Activated naive CD4-positive, alpha-beta T cell treated with anti-CD3 and anti-CD28 coated beads, Interleukin-2, amount 10 ng/mL, durations not matched to agents 7 days and 5 days (primary cell): ENCODE data around the gene ALOXE3.
"Not testable (repeated sequence)": the region's sequence is repeated elsewhere in the genome, so short reads cannot be mapped to it uniquely, and the experiment has no call there.

Experiments used
- CTCF ChIA-PET: fragments of 350-600 bp; sonication (Branson Sonifier 250); formaldehyde crosslinking; loops from one replicate; lab custom pipeline; 2021; ENCODE audit warnings: antibody characterized with exemption; lab: Charles Lee
- DNase-seq: peaks from one replicate; pipeline ENCODE4 v3.0.0-alpha.2; 2020
- H3K27ac Mint-ChIP-seq: one replicate; pipeline ENCODE4 v1.8.0; 2021; ENCODE audit warnings: mild to moderate bottlenecking, moderate library complexity, mixed read lengths
- H3K27me3 Mint-ChIP-seq: one replicate; pipeline ENCODE4 v1.8.0; 2021; ENCODE audit warnings: mild to moderate bottlenecking, mixed read lengths
- H3K36me3 Mint-ChIP-seq: one replicate; pipeline ENCODE4 v1.8.0; 2021; ENCODE audit warnings: mixed read lengths
- H3K4me1 Mint-ChIP-seq: one replicate; pipeline ENCODE4 v1.8.0; 2021; ENCODE audit warnings: mixed read lengths
- H3K4me3 Mint-ChIP-seq: one replicate; pipeline ENCODE4 v1.8.0; 2021; ENCODE audit warnings: mild to moderate bottlenecking, moderate library complexity, mixed read lengths
- H3K9me3 Mint-ChIP-seq: one replicate; pipeline ENCODE4 v1.8.0; 2021; ENCODE audit warnings: mixed read lengths

ALOXE3 gene

GRCh38 chr17:8066841-8067775 is 51.2 kb downstream of the ALOXE3 start:
- H3K4me3 Mint-ChIP-seq: no peak overlapping the region
- DNase-seq: no peak
- H3K27ac Mint-ChIP-seq: no peak overlapping the region
- no peaks in the 10 kb centered on the region for H3K36me3 Mint-ChIP-seq
- H3K27me3 Mint-ChIP-seq: peaks cover 97% of the 10 kb centered on the region
- peaks cover 3% of the 10 kb centered on the region for H3K4me1 Mint-ChIP-seq
- CTCF ChIA-PET: no interaction called here
- H3K9me3 Mint-ChIP-seq: no peaks in the 10 kb centered on the region

- Mint-ChIP-seq H3K4me3 (no peak overlapping the region), H3K9me3 (no peaks in the 10 kb centered on the region), H3K4me1 (no peaks in the 10 kb centered on the region), H3K27ac (no peak overlapping the region), H3K27me3 (peaks cover 92% of the 10 kb centered on the region), H3K36me3 (no peaks in the 10 kb centered on the region)
- no peak for DNase-seq
- CTCF ChIA-PET: no interaction called here
Measured at GRCh38 chr17:8064561-8065019, 53.7 kb downstream of the ALOXE3 start.

- no peak for DNase-seq
- no peak overlapping the region for H3K4me3 Mint-ChIP-seq
- no peaks in the 10 kb centered on the region for H3K9me3 Mint-ChIP-seq
- H3K4me1 Mint-ChIP-seq: no peaks in the 10 kb centered on the region
- H3K27ac Mint-ChIP-seq: no peak overlapping the region
- peaks cover 92% of the 10 kb centered on the region for H3K27me3 Mint-ChIP-seq
- CTCF ChIA-PET: no interaction called here
- H3K36me3 Mint-ChIP-seq: no peaks in the 10 kb centered on the region
Measured at GRCh38 chr17:8063761-8064534, 54.4 kb downstream of the ALOXE3 start.

GRCh38 chr17:8062807-8063483 is 55.4 kb downstream of the ALOXE3 start:
- peaks cover 93% of the 10 kb centered on the region for H3K27me3 Mint-ChIP-seq
- H3K4me1 Mint-ChIP-seq: peaks cover 3% of the 10 kb centered on the region
- H3K9me3 Mint-ChIP-seq: no peaks in the 10 kb centered on the region
- no peak overlapping the region for H3K27ac Mint-ChIP-seq
- no peaks in the 10 kb centered on the region for H3K36me3 Mint-ChIP-seq
- DNase-seq: no peak
- CTCF ChIA-PET: interaction anchor here (0.9 to 8.4 kb wide), 7 partner anchors 9 to 66 kb away, joined by 3 to 134 read pairs (median 4); no protein-coding TSS in a partner anchor
- no peak overlapping the region for H3K4me3 Mint-ChIP-seq

GRCh38 chr17:8062435-8062806 is 55.9 kb downstream of the ALOXE3 start:
- no peak overlapping the region for H3K27ac Mint-ChIP-seq
- DNase-seq: no peak
- H3K27me3 Mint-ChIP-seq: peaks cover 93% of the 10 kb centered on the region
- no peaks in the 10 kb centered on the region for H3K36me3 Mint-ChIP-seq
- CTCF ChIA-PET: interaction anchor here (0.9 to 8.4 kb wide), 8 partner anchors 9 to 65 kb away, joined by 3 to 134 read pairs (median 4); no protein-coding TSS in a partner anchor
- H3K4me3 Mint-ChIP-seq: no peak overlapping the region
- no peaks in the 10 kb centered on the region for H3K9me3 Mint-ChIP-seq
- peaks cover 3% of the 10 kb centered on the region for H3K4me1 Mint-ChIP-seq

GRCh38 chr17:8061851-8062250 is 56.5 kb downstream of the ALOXE3 start:
- not testable (repeated sequence) for H3K36me3 Mint-ChIP-seq, H3K4me1 Mint-ChIP-seq, H3K27ac Mint-ChIP-seq, H3K9me3 Mint-ChIP-seq, H3K4me3 Mint-ChIP-seq, DNase-seq
- H3K27me3 Mint-ChIP-seq: peaks cover 92% of the 10 kb centered on the region
- CTCF ChIA-PET: interaction anchor here (0.7 to 8.4 kb wide), 12 partner anchors 10 to 724 kb away, joined by 3 to 134 read pairs (median 4); no protein-coding TSS in a partner anchor

GRCh38 chr17:8060274-8060673 is 58.0 kb downstream of the ALOXE3 start:
- CTCF ChIA-PET: interaction anchor here (0.5 to 8.4 kb wide), 26 partner anchors 8 to 301 kb away, joined by 3 to 134 read pairs (median 4); partner anchors contain the start of gene GUCY2D
- DNase-seq: peak; percentile 65
- H3K4me3 Mint-ChIP-seq: no peak overlapping the region
- peaks cover 15% of the 10 kb centered on the region for H3K4me1 Mint-ChIP-seq
- H3K9me3 Mint-ChIP-seq: no peaks in the 10 kb centered on the region
- no peaks in the 10 kb centered on the region for H3K36me3 Mint-ChIP-seq
- peaks cover 91% of the 10 kb centered on the region for H3K27me3 Mint-ChIP-seq
- no peak overlapping the region for H3K27ac Mint-ChIP-seq

GRCh38 chr17:8059131-8059530 is 59.2 kb downstream of the ALOXE3 start:
- peaks cover 89% of the 10 kb centered on the region for H3K27me3 Mint-ChIP-seq
- H3K27ac Mint-ChIP-seq: no peak overlapping the region
- H3K36me3 Mint-ChIP-seq: no peaks in the 10 kb centered on the region
- CTCF ChIA-PET: interaction anchor here (0.8 to 8.4 kb wide), 15 partner anchors 12 to 225 kb away, joined by 3 to 134 read pairs (median 5); partner anchors contain the start of gene KDM6B
- DNase-seq: peak; percentile 17
- no peak overlapping the region for H3K4me3 Mint-ChIP-seq
- H3K9me3 Mint-ChIP-seq: no peaks in the 10 kb centered on the region
- H3K4me1 Mint-ChIP-seq: peaks cover 15% of the 10 kb centered on the region

- Mint-ChIP-seq H3K36me3 (no peaks in the 10 kb centered on the region), H3K27me3 (peaks cover 74% of the 10 kb centered on the region), H3K27ac (no peak overlapping the region), H3K9me3 (no peaks in the 10 kb centered on the region), H3K4me1 (peaks cover 15% of the 10 kb centered on the region), H3K4me3 (no peak overlapping the region)
- CTCF ChIA-PET: interaction anchor here (0.6 to 8.4 kb wide), 22 partner anchors 8 to 344 kb away, joined by 3 to 134 read pairs (median 4); partner anchors contain the start of genes CNTROB, KDM6B and RNF227
- peak; percentile 52 for DNase-seq
Measured at GRCh38 chr17:8057691-8058114, 60.6 kb downstream of the ALOXE3 start.

GRCh38 chr17:8056976-8057625 is 61.2 kb downstream of the ALOXE3 start:
- no peak for DNase-seq
- H3K9me3 Mint-ChIP-seq: no peaks in the 10 kb centered on the region
- peaks cover 68% of the 10 kb centered on the region for H3K27me3 Mint-ChIP-seq
- no peaks in the 10 kb centered on the region for H3K36me3 Mint-ChIP-seq
- CTCF ChIA-PET: interaction anchor here (0.7 to 8.4 kb wide), 25 partner anchors 9 to 343 kb away, joined by 3 to 134 read pairs (median 4); partner anchors contain the start of genes CNTROB, KDM6B and RNF227
- peaks cover 15% of the 10 kb centered on the region for H3K4me1 Mint-ChIP-seq
- H3K27ac Mint-ChIP-seq: no peak overlapping the region
- no peak overlapping the region for H3K4me3 Mint-ChIP-seq

GRCh38 chr17:8056232-8056975 is 61.9 kb downstream of the ALOXE3 start:
- H3K4me3 Mint-ChIP-seq: no peak overlapping the region
- H3K4me1 Mint-ChIP-seq: peaks cover 15% of the 10 kb centered on the region
- H3K36me3 Mint-ChIP-seq: no peaks in the 10 kb centered on the region
- CTCF ChIA-PET: interaction anchor here (0.6 to 8.4 kb wide), 23 partner anchors 9 to 314 kb away, joined by 3 to 134 read pairs (median 3); partner anchors contain the start of genes CNTROB and RNF227
- no peak overlapping the region for H3K27ac Mint-ChIP-seq
- H3K9me3 Mint-ChIP-seq: no peaks in the 10 kb centered on the region
- peak; percentile 47 for DNase-seq
- peaks cover 62% of the 10 kb centered on the region for H3K27me3 Mint-ChIP-seq

- peaks cover 15% of the 10 kb centered on the region for H3K4me1 Mint-ChIP-seq
- no peak overlapping the region for H3K4me3 Mint-ChIP-seq
- no peaks in the 10 kb centered on the region for H3K36me3 Mint-ChIP-seq
- H3K9me3 Mint-ChIP-seq: no peaks in the 10 kb centered on the region
- CTCF ChIA-PET: interaction anchor here (0.6 to 8.4 kb wide), 15 partner anchors 9 to 143 kb away, joined by 3 to 134 read pairs (median 3); partner anchors contain the start of gene RNF227
- H3K27me3 Mint-ChIP-seq: peaks cover 60% of the 10 kb centered on the region
- H3K27ac Mint-ChIP-seq: no peak overlapping the region
- no peak for DNase-seq
Measured at GRCh38 chr17:8055851-8056231, 62.5 kb downstream of the ALOXE3 start.
